Embryonic facial prominence (tissue), 1 donor: Measurements from ENCODE around the gene GALNT11.
A peak's percentile ranks its signal among the peaks of the same experiment; 100 is the strongest.
"Not testable (repeated sequence)": the region's sequence is repeated elsewhere in the genome, so short reads cannot be mapped to it uniquely, and the experiment has no call there.

ENCODE experiments used
- DNase-seq: peaks from one replicate; pipeline ENCODE4 v3.0.0-alpha.2; 2016; ENCODE audit errors: extremely low spot score

GALNT11 gene

GRCh38 chr7:152027491-152028365, 2.3 kb downstream of the GALNT11 start:
- DNase-seq, result not testable (repeated sequence)

GRCh38 chr7:152030059-152030458, 4.6 kb downstream of the GALNT11 start:
- not testable (repeated sequence) for DNase-seq

GRCh38 chr7:152030639-152031038, 5.2 kb downstream of the GALNT11 start:
- DNase-seq, result not testable (repeated sequence)

- DNase-seq, result no peak
Observed at GRCh38 chr7:152035817-152036216, 10.3 kb downstream of the GALNT11 start.

DNA sequence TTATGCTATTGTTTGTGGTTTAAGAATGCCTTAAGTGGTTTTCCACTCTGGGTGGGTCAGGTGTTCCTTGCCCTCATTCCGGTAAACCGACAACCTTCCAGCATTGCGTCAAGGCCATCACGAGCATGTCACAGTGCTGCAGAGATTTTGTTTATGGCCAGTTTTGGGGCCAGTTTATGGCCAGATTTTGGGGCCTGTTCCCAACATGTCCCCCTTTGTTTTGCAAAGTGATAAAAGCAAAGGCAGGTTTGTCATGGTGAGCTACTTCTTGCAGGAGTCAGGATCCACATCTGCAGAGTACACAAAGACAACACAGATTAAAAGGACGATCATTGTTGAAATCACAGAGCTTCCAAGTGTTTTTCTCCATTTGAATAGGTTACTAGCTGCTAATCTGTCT, 12.9 kb downstream of the GALNT11 start:
- DNase-seq, result not testable (repeated sequence)

DNA sequence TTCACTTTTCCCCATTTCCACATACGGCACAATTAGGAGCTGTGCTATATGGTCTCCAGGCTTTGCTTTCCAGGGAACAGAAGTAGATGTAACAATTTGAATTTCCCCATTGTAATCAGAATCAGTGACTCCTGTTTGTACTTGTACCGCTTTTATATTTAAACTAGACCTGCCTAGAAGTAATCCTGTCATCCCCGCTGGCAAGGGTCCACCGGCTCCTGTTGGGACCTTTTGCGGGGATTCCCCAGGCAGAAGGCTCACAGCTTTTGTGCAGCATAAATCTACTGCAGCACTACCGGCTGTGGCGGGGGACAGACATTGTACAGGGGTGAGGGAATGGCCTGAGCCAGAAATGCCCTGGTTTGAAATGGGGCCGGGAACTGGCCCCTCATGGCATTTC, 17.6 kb downstream of the GALNT11 start:
- not testable (repeated sequence) for DNase-seq

GRCh38 chr7:152044909-152045308, 19.4 kb downstream of the GALNT11 start:
- not testable (repeated sequence) for DNase-seq

DNA sequence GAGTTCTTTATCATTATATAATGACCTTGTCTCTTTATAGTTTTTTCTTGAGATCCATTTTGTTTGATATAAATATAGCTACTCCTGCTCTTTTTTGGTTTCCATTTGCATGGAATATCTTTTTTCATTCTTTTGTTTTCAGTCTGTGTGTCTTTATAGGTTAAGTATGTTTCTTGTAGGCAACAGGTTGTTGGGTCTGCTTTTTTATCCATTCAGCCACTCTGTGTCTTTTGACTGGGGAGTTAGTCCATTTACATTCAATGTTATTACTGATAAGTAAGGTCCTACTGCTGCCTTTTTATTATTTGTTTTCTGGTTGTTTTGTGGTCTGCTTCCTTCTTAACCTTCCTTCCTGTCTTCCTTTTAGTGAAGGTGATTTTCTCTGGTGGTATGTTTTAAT, 21.1 kb downstream of the GALNT11 start:
- DNase-seq, result no peak

- DNase-seq, result no peak
Observed at GRCh38 chr7:152048051-152048450, 22.6 kb downstream of the GALNT11 start.

DNA sequence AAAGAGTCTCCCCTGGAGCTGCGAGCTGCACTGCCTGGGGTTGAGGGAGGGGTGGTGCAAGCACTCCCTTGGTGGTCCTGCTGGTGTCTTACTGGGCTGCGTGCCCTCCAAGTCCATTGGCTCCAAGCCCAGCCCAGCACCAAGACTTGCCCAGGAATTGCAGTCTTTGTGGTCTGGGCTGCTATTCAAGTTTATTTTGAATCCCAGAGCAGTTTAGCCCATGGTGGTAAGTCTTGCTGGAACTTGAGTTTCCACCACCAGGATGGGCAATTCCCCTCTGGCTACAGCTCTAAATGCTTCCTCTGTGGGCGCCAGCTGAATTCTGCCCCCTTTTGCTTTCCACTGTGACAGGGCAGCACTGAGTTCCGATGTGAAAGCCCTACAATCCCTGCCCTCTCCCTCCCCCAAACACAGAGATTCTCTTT, 25.1 kb downstream of the GALNT11 start:
- DNase-seq, result no peak

DNA sequence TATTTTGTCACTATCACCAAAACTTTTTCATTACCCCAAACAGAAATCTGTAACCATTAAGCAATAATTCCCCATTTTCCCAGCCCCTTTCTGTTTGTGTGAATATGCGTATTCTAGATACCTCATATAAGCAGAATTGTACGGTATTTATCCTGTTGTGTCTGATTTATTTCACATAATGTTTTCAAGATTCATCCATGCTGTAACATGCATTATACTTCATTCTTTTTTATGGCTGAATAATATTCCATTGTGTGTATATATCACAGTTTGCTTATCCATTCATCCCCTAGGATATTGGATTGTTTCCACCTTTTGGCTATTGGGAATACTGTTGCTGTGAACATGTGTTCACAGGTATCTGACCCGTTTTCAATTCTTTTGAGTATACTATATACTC, 26.5 kb downstream of the GALNT11 start:
- DNase-seq, result no peak

GRCh38 chr7:152052771-152053170, 27.3 kb downstream of the GALNT11 start:
- DNase-seq, result no peak

- no peak for DNase-seq
Observed at GRCh38 chr7:152054367-152055230, 29.1 kb downstream of the GALNT11 start.

DNA sequence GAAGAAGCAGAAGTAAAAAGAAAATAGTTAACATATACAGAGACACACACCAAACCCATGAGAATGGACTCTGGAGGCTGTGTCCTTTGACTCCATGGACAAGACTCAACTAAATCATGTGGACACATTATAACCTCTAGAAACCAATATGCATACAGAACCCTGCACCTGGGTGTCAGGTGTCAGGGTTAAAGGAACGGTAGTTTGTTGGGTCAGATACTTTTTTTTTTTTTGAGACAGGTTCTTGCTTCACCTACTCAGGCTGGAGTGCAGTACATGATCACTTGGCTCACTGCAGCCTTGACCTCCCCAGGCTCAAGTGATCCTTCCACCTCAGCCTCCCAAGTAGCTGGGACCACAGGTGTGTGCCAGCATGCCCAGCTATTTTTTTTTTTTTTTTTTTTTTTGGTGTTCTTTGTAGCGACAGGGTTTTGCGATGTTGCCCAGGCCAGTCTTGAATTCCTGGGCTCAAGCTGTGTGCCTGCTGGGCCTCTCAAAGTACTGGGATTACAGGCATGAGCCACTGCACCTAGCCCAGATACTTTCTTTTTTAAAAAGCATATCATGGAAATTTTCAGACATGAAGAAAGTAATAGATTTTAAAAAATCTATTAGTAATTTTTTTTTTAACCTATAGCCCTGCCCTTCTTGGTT, 31.3 kb downstream of the GALNT11 start:
- DNase-seq, result no peak

- DNase-seq, result no peak
Observed at GRCh38 chr7:152059311-152059710, 33.8 kb downstream of the GALNT11 start.

GRCh38 chr7:152061086-152061485, 35.6 kb downstream of the GALNT11 start:
- DNase-seq, result not testable (repeated sequence)

GRCh38 chr7:152063192-152063591, 37.7 kb downstream of the GALNT11 start:
- DNase-seq, result not testable (repeated sequence)

GRCh38 chr7:152063821-152064220, 38.3 kb downstream of the GALNT11 start:
- DNase-seq, result not testable (repeated sequence)

- DNase-seq, result not testable (repeated sequence)
Observed at GRCh38 chr7:152065800-152066344, 40.4 kb downstream of the GALNT11 start.

GRCh38 chr7:152072421-152072820, 46.9 kb downstream of the GALNT11 start:
- DNase-seq, result no peak

DNA sequence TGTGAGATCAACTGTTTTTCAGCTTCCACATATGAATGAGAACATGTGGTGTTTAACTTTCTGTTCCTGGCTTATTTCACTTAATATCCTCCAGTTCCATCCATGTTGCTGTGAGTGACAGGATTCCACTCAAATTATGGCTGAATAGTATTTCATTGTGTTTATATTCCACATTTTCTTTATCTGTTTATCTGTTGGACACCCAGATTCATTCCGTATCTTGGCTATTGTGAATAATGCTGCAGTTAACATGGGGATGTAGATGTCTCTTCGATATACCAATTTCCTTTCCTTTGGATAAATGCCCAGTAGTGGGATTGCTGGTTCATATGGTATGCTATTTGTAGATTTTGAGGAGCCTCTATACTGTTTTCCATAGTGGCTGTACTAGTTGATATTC, 47.9 kb downstream of the GALNT11 start:
- DNase-seq, result peak; percentile 5

GRCh38 chr7:152074673-152075072, 49.2 kb downstream of the GALNT11 start:
- no peak for DNase-seq
